ENCODE data around the gene UMOD.

- TF ChIP-seq YY1 (IDR thresholded peaks at IDR 0.05; ENCODE audit: insufficient read depth, insufficient read length) = no peak
- TF ChIP-seq ZNF274 (IDR thresholded peaks at IDR 0.05; ENCODE audit: low read depth, low read length) = no peak
Measured at GRCh38 chr16:20377181-20377580, 24.7 kb upstream of the UMOD start.

Data from NT2/D1 (cell line).